HCT116 (cell line): ENCODE results near the gene WIZ. TPM values are rescaled to one million over a fixed set of nuclear protein-coding genes. Genes with fewer than 3 reads are reported as not detected.

ENCODE experiments used
- ATAC-seq: fragments of 200-7000 bp; cut with Tn5 transposase; 2 replicates; pipeline ENCODE4 v1.9.1; 2020; ENCODE audit warnings: mild to moderate bottlenecking, moderate library complexity
- BruUV-seq: library from RNA; stranded (reverse); fragments of 400-500 nt; replicated peaks from 2 replicates; lab custom pipeline; 2021; lab: Mats Ljungman, UMichigan
- CTCF ChIA-PET: fragments of 300-600 bp; sonication (Branson Sonifier 250); formaldehyde crosslinking; loops from one replicate; lab custom pipeline; 2021; ENCODE audit warnings: antibody characterized with exemption; lab: Charles Lee
- POLR2A ChIA-PET: fragments of 300-600, 350-600 bp; sonication (Branson Sonifier 250); formaldehyde crosslinking; loops from one replicate; lab custom pipeline; 2021; ENCODE audit warnings: antibody characterized with exemption; lab: Charles Lee
- RAD21 ChIA-PET, 2 experiments: fragments of 300-600 bp; sonication (Branson Sonifier 250); formaldehyde crosslinking; loops; one replicate each; lab custom pipeline; 2023; ENCODE audit warnings: low total read pairs in 2 of 2; ENCODE audit not compliant: uncharacterized antibody in 2 of 2, unreplicated experiment in 2 of 2, low non-redundant PET in 1 of 2; lab: Charles Lee
- DNase-seq: peaks from one replicate; pipeline ENCODE4 v3.0.0-alpha.2; 2010; ENCODE audit warnings: low read depth, low spot score
- H2AFZ ChIP-seq: fragments of 200-600 bp; shearing (Covaris generic), sonication (generic); 2 replicates; pipeline ENCODE4 v1.6.1; 2017; ENCODE audit warnings: low read depth, mixed run types, mixed read lengths, antibody characterized with exemption, low read length; ENCODE audit not compliant: poor library complexity, severe bottlenecking
- H3K27ac ChIP-seq: 2 replicates; pipeline ENCODE4 v1.5.1; 2012; ENCODE audit warnings: low read depth, low read length
- H3K27me3 ChIP-seq: fragments of 200-600 bp; sonication (generic); 2 replicates; pipeline ENCODE4 v1.6.1; 2016; ENCODE audit warnings: mixed run types, low read length, mixed read lengths; ENCODE audit not compliant: insufficient read depth
- H3K36me3 ChIP-seq, 2 experiments: fragments of 200-500 bp in 1 of 2; fragments of 200-600 bp in 1 of 2; sonication (Bioruptor generic) in 1 of 2; sonication (generic) in 1 of 2; 2 replicates each; pipeline versions ENCODE4 v1.5.1 to v1.6.1; 2014 to 2016; ENCODE audit warnings: low read length in 2 of 2, inconsistent platforms in 1 of 2, mixed read lengths in 1 of 2, mixed run types in 1 of 2; ENCODE audit not compliant: insufficient read depth in 2 of 2, control insufficient read depth in 1 of 2
- H3K4me1 ChIP-seq, 2 experiments: fragments of 200-600 bp in 1 of 2; sonication (generic) in 1 of 2; 2 replicates each; pipeline versions ENCODE4 v1.5.1 to v1.6.1; 2012 to 2017; ENCODE audit warnings: low read length in 2 of 2, inconsistent platforms in 1 of 2, mild to moderate bottlenecking in 1 of 2, mixed read lengths in 1 of 2, mixed run types in 1 of 2, moderate library complexity in 1 of 2; ENCODE audit not compliant: insufficient read depth in 2 of 2, control insufficient read depth in 1 of 2
- H3K4me2 ChIP-seq: fragments of 200-600 bp; sonication (generic); 2 replicates; pipeline ENCODE4 v1.6.1; 2017; ENCODE audit warnings: mixed run types, low read length, mixed read lengths
- H3K4me3 ChIP-seq, 2 experiments: fragments of 200-600 bp in 1 of 2; sonication (generic) in 1 of 2; replicated peaks in 1 of 2; 2 replicates each; pipeline ENCODE4 v1.5.1; 2011 to 2016; ENCODE audit warnings: low read length in 2 of 2, control low read depth in 1 of 2, low read depth in 1 of 2, mild to moderate bottlenecking in 1 of 2, mixed read lengths in 1 of 2, mixed run types in 1 of 2
- H3K79me2 ChIP-seq: fragments of 200-600 bp; sonication (generic); 2 replicates; pipeline ENCODE4 v1.6.1; 2017; ENCODE audit warnings: mild to moderate bottlenecking, mixed run types, low read length, moderate library complexity, mixed read lengths; ENCODE audit not compliant: insufficient read depth
- H3K9ac ChIP-seq: fragments of 200-600 bp; sonication (generic); 2 replicates; pipeline ENCODE4 v1.6.1; 2016; ENCODE audit warnings: low read length, mixed read lengths
- H3K9me2 ChIP-seq: fragments of 200-600 bp; sonication (generic), shearing (Covaris generic); 2 replicates; pipeline ENCODE4 v1.6.1; 2017; ENCODE audit warnings: mixed run types, mild to moderate bottlenecking, moderate library complexity; ENCODE audit not compliant: insufficient read depth
- H3K9me3 ChIP-seq, 2 experiments: fragments of 200-500 bp in 1 of 2; fragments of 200-600 bp in 1 of 2; sonication (Bioruptor generic) in 1 of 2; sonication (generic) in 1 of 2; 2 replicates each; pipeline ENCODE4 v1.6.1; 2014 to 2017; ENCODE audit warnings: low read length in 2 of 2, mixed read lengths in 2 of 2, inconsistent platforms in 1 of 2, low read depth in 1 of 2, mild to moderate bottlenecking in 1 of 2, mixed run types in 1 of 2, moderate library complexity in 1 of 2; ENCODE audit not compliant: control insufficient read depth in 1 of 2, insufficient read depth in 1 of 2
- H4K20me1 ChIP-seq: fragments of 200-600 bp; sonication (generic), shearing (Covaris generic); 2 replicates; pipeline ENCODE4 v1.6.1; 2017; ENCODE audit warnings: mixed run types, mild to moderate bottlenecking, moderate library complexity; ENCODE audit not compliant: insufficient read depth
- CBX3 ChIP-seq: IDR thresholded peaks from 2 replicates; pipeline ENCODE4 v1.6.1; 2012; ENCODE audit warnings: low read depth
- EGR1 ChIP-seq: IDR thresholded peaks from 2 replicates; pipeline ENCODE4 v1.6.1; 2012; ENCODE audit warnings: low read depth
- ELF1 ChIP-seq: IDR thresholded peaks from 2 replicates; pipeline ENCODE4 v1.6.1; 2012; ENCODE audit warnings: low read depth, borderline replicate concordance
- EZH2 ChIP-seq: fragments of 200-600 bp; sonication (generic); IDR thresholded peaks from 2 replicates; pipeline ENCODE4 v1.6.1; 2017; ENCODE audit warnings: antibody characterized with exemption, mixed run types
- EZH2phosphoT487 ChIP-seq: fragments of 200-600 bp; IDR thresholded peaks from 2 replicates; pipeline ENCODE4 v1.6.1; 2018; ENCODE audit warnings: antibody characterized with exemption, borderline replicate concordance
- FOSL1 ChIP-seq: IDR thresholded peaks from 2 replicates; pipeline ENCODE4 v1.6.1; 2012; ENCODE audit warnings: low read depth
- JUND ChIP-seq: IDR thresholded peaks from 2 replicates; pipeline ENCODE4 v1.6.1; 2012
- MAX ChIP-seq: IDR thresholded peaks from 2 replicates; pipeline ENCODE4 v1.6.1; 2012
- POLR2A ChIP-seq: IDR thresholded peaks from 2 replicates; pipeline ENCODE4 v1.7.0; 2011; ENCODE audit warnings: borderline replicate concordance; ENCODE audit not compliant: insufficient read depth, insufficient read length; ENCODE audit errors: extremely low read depth
- POLR2AphosphoS5 ChIP-seq: IDR thresholded peaks from 2 replicates; pipeline ENCODE4 v1.6.1; 2011; ENCODE audit warnings: mild to moderate bottlenecking, low read depth, low read length, moderate library complexity
- SIN3A ChIP-seq: IDR thresholded peaks from 2 replicates; pipeline ENCODE4 v1.6.1; 2012; ENCODE audit warnings: low read depth
- SP1 ChIP-seq: IDR thresholded peaks from 2 replicates; pipeline ENCODE4 v1.6.1; 2012; ENCODE audit warnings: low read depth
- SRF ChIP-seq: IDR thresholded peaks from 2 replicates; pipeline ENCODE4 v1.6.1; 2012; ENCODE audit warnings: low read depth
- TCF7L2 ChIP-seq: IDR thresholded peaks from 2 replicates; pipeline ENCODE4 v1.7.0; 2011; ENCODE audit warnings: borderline replicate concordance, inconsistent platforms; ENCODE audit not compliant: insufficient read depth, insufficient read length; ENCODE audit errors: extremely low read depth
- YY1 ChIP-seq: IDR thresholded peaks from 2 replicates; pipeline ENCODE4 v1.6.1; 2011; ENCODE audit warnings: low read length, low read depth, moderate library complexity, mild to moderate bottlenecking; ENCODE audit not compliant: insufficient replicate concordance; ENCODE audit errors: extremely low read depth
- ZFX ChIP-seq: fragments of 450-650 bp; IDR thresholded peaks from 2 replicates; pipeline ENCODE4 v1.6.1; 2017
- ZNF274 ChIP-seq: fragments of 200-500 bp; sonication (Bioruptor generic); IDR thresholded peaks from 2 replicates; pipeline ENCODE4 v1.6.1; 2014; ENCODE audit warnings: mild to moderate bottlenecking, low read depth, low read length, inconsistent platforms
- intact Hi-C: fragments of 100-400 bp; cut with micrococcal nuclease; formaldehyde crosslinking; loops from 2 replicates; pipeline ENCODE4 v1.10.0; 2022
- total RNA-seq: library from RNA; stranded (reverse); gene quantifications from one replicate; pipeline ENCODE4 v1.2.1, GENCODE V29; 2021; ENCODE audit not compliant: unreplicated experiment
- TF ChIP-seq, protein P1 (sequence below): IDR thresholded peaks from 2 replicates; pipeline ENCODE4 v1.6.1; 2012
- TF ChIP-seq, protein P2 (sequence below): IDR thresholded peaks from 2 replicates; pipeline ENCODE4 v1.6.1; 2011; ENCODE audit warnings: mild to moderate bottlenecking, low read length, moderate library complexity; ENCODE audit not compliant: insufficient replicate concordance; ENCODE audit errors: extremely low read depth
- TF ChIP-seq, protein P3 (sequence below), 3 experiments: fragments of 200-600 bp in 1 of 3; sonication (generic) in 1 of 3; IDR thresholded peaks in 2 of 3; conservative IDR thresholded peaks in 1 of 3; 2 replicates each; pipeline ENCODE4 v1.5.1; 2012 to 2017; ENCODE audit warnings: low read depth in 2 of 3, low read length in 2 of 3, antibody characterized with exemption in 1 of 3, borderline replicate concordance in 1 of 3, control low read depth in 1 of 3, mild to moderate bottlenecking in 1 of 3, mixed read lengths in 1 of 3, mixed run types in 1 of 3, moderate library complexity in 1 of 3; ENCODE audit not compliant: insufficient read depth in 1 of 3

WIZ gene
- total RNA-seq, 1 experiment from 2014 or later, result 28.4 TPM

DNA sequence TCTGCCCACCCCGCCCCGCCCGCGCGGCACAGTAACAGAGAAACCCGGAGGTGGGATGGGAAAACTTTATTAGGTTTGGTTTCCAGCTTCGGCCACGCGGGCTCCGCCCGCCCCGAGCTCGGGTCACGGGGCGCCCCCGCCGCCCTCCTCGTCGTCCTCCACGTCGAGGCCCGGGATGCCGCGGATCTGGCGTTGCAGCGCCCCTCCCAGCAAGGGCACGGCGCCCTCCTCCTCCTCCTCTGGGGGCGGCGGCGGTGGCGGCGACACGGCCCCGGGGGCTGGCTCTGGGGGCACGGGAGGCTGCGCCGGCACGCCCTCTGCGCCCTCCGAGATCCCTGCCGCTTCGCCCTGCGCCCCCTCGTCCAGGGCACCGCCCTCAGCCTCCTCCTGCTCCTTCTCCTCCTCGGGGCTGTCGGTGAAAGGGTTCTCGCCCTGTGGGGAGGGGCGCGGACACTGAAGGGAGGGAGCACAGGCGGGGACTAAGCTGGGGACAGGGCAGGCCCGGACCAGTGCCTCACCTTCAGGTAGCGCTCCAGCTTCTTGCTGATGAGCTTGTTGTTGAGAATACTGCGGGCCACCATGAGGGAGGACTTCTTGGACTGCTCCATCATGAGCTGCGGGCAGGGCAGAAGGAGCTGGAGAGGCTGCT lies 69.6 kb downstream of the WIZ start:
- Histone ChIP-seq H2AFZ (no peak overlapping the region), H3K4me1 (peaks cover 13 to 33% of the 10 kb centered on the region in 2 experiments), H3K79me2 (peaks cover 50% of the 10 kb centered on the region), H4K20me1 (peaks cover 9% of the 10 kb centered on the region; the same call in 1 of the 2 replicates)
- BruUV-seq, result no TSS peak
- intact Hi-C loops, result loop anchor here (2.0 to 10.0 kb wide), 3 partner anchors 39 to 177 kb away; partner anchors contain the start of gene AKAP8L
- TF ChIP-seq CBX3, result no peak
- TF ChIP-seq YY1, result no peak
- TF ChIP-seq, protein P1, sequence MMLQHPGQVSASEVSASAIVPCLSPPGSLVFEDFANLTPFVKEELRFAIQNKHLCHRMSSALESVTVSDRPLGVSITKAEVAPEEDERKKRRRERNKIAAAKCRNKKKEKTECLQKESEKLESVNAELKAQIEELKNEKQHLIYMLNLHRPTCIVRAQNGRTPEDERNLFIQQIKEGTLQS, result no peak
- no peak for TF ChIP-seq ELF1
- no peak for TF ChIP-seq EGR1
- TF ChIP-seq, protein P2, sequence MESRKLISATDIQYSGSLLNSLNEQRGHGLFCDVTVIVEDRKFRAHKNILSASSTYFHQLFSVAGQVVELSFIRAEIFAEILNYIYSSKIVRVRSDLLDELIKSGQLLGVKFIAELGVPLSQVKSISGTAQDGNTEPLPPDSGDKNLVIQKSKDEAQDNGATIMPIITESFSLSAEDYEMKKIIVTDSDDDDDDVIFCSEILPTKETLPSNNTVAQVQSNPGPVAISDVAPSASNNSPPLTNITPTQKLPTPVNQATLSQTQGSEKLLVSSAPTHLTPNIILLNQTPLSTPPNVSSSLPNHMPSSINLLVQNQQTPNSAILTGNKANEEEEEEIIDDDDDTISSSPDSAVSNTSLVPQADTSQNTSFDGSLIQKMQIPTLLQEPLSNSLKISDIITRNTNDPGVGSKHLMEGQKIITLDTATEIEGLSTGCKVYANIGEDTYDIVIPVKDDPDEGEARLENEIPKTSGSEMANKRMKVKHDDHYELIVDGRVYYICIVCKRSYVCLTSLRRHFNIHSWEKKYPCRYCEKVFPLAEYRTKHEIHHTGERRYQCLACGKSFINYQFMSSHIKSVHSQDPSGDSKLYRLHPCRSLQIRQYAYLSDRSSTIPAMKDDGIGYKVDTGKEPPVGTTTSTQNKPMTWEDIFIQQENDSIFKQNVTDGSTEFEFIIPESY, result peak; percentile 7
- no peak for TF ChIP-seq TCF7L2
- TF ChIP-seq ZFX, result no peak
- TF ChIP-seq JUND, result no peak
- no peak for TF ChIP-seq EZH2phosphoT487
- TF ChIP-seq, protein P3, sequence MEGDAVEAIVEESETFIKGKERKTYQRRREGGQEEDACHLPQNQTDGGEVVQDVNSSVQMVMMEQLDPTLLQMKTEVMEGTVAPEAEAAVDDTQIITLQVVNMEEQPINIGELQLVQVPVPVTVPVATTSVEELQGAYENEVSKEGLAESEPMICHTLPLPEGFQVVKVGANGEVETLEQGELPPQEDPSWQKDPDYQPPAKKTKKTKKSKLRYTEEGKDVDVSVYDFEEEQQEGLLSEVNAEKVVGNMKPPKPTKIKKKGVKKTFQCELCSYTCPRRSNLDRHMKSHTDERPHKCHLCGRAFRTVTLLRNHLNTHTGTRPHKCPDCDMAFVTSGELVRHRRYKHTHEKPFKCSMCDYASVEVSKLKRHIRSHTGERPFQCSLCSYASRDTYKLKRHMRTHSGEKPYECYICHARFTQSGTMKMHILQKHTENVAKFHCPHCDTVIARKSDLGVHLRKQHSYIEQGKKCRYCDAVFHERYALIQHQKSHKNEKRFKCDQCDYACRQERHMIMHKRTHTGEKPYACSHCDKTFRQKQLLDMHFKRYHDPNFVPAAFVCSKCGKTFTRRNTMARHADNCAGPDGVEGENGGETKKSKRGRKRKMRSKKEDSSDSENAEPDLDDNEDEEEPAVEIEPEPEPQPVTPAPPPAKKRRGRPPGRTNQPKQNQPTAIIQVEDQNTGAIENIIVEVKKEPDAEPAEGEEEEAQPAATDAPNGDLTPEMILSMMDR (IDR thresholded peaks at IDR 0.05 in 2 of 3, conservative IDR thresholded peaks at IDR 0.05 in 1 of 3; ENCODE audit: borderline replicate concordance in 1 of 3, insufficient read depth in 1 of 3, low read depth in 2 of 3, low read length in 2 of 3), result no peak
- TF ChIP-seq ZNF274, result no peak
- peak; percentile 31; the same call in 1 of the 2 replicates for TF ChIP-seq SIN3A
- TF ChIP-seq POLR2A, result peak; percentile 11
- TF ChIP-seq SRF, result no peak
- no peak for TF ChIP-seq SP1
- TF ChIP-seq EZH2, result no peak
- TF ChIP-seq FOSL1, result no peak
- TF ChIP-seq MAX, result 0 out of 2 replicates have a peak, but pooled peaks have one; percentile 4
- no peak for TF ChIP-seq POLR2AphosphoS5
- TF ChIP-seq, all 23 proteins: peak for 4
- peak overlapping the region; percentile 97 for H3K4me2 ChIP-seq
- peak overlapping the region; percentile 51 to 83 for H3K4me3 ChIP-seq
- ATAC-seq, result peak; percentile 58
- DNase-seq, result peak; percentile 23
- peak overlapping the region; percentile 81 for H3K9ac ChIP-seq
- ChIA-PET RAD21 (interaction anchor here in 1 of 2 experiments (0.8 to 1.2 kb wide), 2 partner anchors 39 to 176 kb away, joined by 3 read pairs; partner anchors contain the start of gene AKAP8L), CTCF (interaction anchor here (0.5 to 2.3 kb wide), 7 partner anchors 12 to 180 kb away, joined by 3 to 11 read pairs (median 3); partner anchors contain the start of gene AKAP8L), POLR2A (interaction anchor here (0.5 to 3.2 kb wide), 8 partner anchors 9 to 176 kb away, joined by 3 to 22 read pairs (median 5); partner anchors contain the start of gene AKAP8L)
- H3K27ac ChIP-seq, result peak overlapping the region; percentile 88
- H3K9me2 ChIP-seq, result no peaks in the 10 kb centered on the region
- no peaks in the 10 kb centered on the region for H3K27me3 ChIP-seq
- H3K9me3 ChIP-seq, result no peaks in the 10 kb centered on the region
- H3K36me3 ChIP-seq, result peaks cover 0 to 5% of the 10 kb centered on the region in 2 experiments; a peak in 2 of 4 replicates
